Measurements from ENCODE around the gene TNFSF13.

GRCh38 chr17:7576432-7576937 is 17.9 kb downstream of the TNFSF13 start:
- TF ChIP-seq SP1 (IDR thresholded peaks at IDR 0.05): no peak
- no peak for TF ChIP-seq ZNF384 (IDR thresholded peaks at IDR 0.05)
- no peak for TF ChIP-seq NFRKB (IDR thresholded peaks at IDR 0.05)
- no peak for TF ChIP-seq FOXA1 (IDR thresholded peaks at IDR 0.05)

All from HEK293T (cell line).